ENCODE results near the gene LUZP2.

- TF ChIP-seq CTCF (conservative IDR thresholded peaks at IDR 0.05; ENCODE audit: low read depth, low read length) (no peak), EZH2 (IDR thresholded peaks at IDR 0.05; ENCODE audit: low read length, unreplicated experiment) (no peak), EZH2phosphoT487 (IDR thresholded peaks at IDR 0.05; ENCODE audit: borderline replicate concordance, low read length) (no peak)
These were observed 251.4 kb downstream of the LUZP2 start for GRCh38 chr11:24748261-24748660.

All from PC-3 (cell line).